GM12878 (cell line): ENCODE data around the gene TBC1D5. TPM values are rescaled to one million over a fixed set of nuclear protein-coding genes. Genes with fewer than 3 reads are reported as not detected.

Experiments used
- ATAC-seq: fragments of 200-7000 bp; cut with Tn5 transposase; 3 replicates; pipeline ENCODE4 v1.9.1; 2020; ENCODE audit warnings: mild to moderate bottlenecking, moderate library complexity
- BruUV-seq: library from RNA; stranded (reverse); fragments of 400-500 nt; replicated peaks from 2 replicates; lab custom pipeline; 2021; lab: Mats Ljungman, UMichigan
- CTCF ChIA-PET: fragments of 300-600 bp; sonication (Branson Sonifier 250); formaldehyde crosslinking; extraction: SDS; loops from one replicate; lab custom pipeline; 2021; ENCODE audit warnings: inconsistent platforms; lab: Yijun Ruan, JAX
- POLR2A ChIA-PET: fragments of 350-600 bp; formaldehyde crosslinking; extraction: SDS; loops from one replicate; lab custom pipeline; 2021; ENCODE audit warnings: inconsistent platforms; lab: Charles Lee
- RAD21 ChIA-PET: fragments of 300-600 bp; sonication (Branson Sonifier 250); formaldehyde crosslinking; loops from one replicate; lab custom pipeline; 2023; ENCODE audit warnings: antibody characterized with exemption; ENCODE audit not compliant: unreplicated experiment; lab: Charles Lee
- SMC1A ChIA-PET: fragments of 300-600 bp; sonication (Branson Sonifier 250); formaldehyde crosslinking; loops from one replicate; lab custom pipeline; 2023; ENCODE audit not compliant: unreplicated experiment, uncharacterized antibody; lab: Charles Lee
- DNase-seq: peaks from one replicate; pipeline ENCODE4 v3.0.0-alpha.2; 2011; ENCODE audit warnings: low read depth, low spot score
- FAIRE-seq: peaks from 3 replicates; lab custom pipeline; 2011; peaks lifted over from hg19 to GRCh38; lab: Jason Lieb, UNC
- H2AFZ ChIP-seq: 2 replicates; pipeline ENCODE4 v1.6.0; 2011; ENCODE audit warnings: low read depth, low read length, control low read depth; ENCODE audit not compliant: control insufficient read depth
- H3K27ac ChIP-seq: 2 replicates; pipeline ENCODE4 v1.5.1; 2011; ENCODE audit warnings: control low read depth; ENCODE audit not compliant: control insufficient read depth, insufficient read depth
- H3K27me3 ChIP-seq, 2 experiments: replicated peaks in 1 of 2; 2 replicates each; pipeline versions ENCODE4 v1.6.0 to v1.6.1; 2011; ENCODE audit warnings: low read length in 1 of 2; ENCODE audit not compliant: control insufficient read depth in 2 of 2, insufficient read depth in 2 of 2
- H3K36me3 ChIP-seq, 2 experiments: 2 replicates each; pipeline ENCODE4 v1.5.1; 2011; ENCODE audit warnings: low read length in 1 of 2; ENCODE audit not compliant: control insufficient read depth in 2 of 2, insufficient read depth in 2 of 2
- H3K4me1 ChIP-seq: 2 replicates; pipeline ENCODE4 v1.6.1; 2011; ENCODE audit warnings: mild to moderate bottlenecking, low read length, moderate library complexity, mixed read lengths; ENCODE audit not compliant: control insufficient read depth, insufficient read depth
- H3K4me2 ChIP-seq: 2 replicates; pipeline ENCODE4 v1.6.0; 2011; ENCODE audit warnings: control low read depth; ENCODE audit not compliant: control insufficient read depth, insufficient read depth
- H3K4me3 ChIP-seq: fragments of 200-600 bp; sonication (generic); 2 replicates; pipeline ENCODE4 v1.5.1; 2016
- H3K79me2 ChIP-seq: 2 replicates; pipeline ENCODE4 v1.6.0; 2011; ENCODE audit warnings: low read length; ENCODE audit not compliant: control insufficient read depth, insufficient read depth
- H3K9ac ChIP-seq: 2 replicates; pipeline ENCODE4 v1.8.0; 2011; ENCODE audit warnings: low read length, control low read depth, mixed read lengths; ENCODE audit not compliant: control insufficient read depth, insufficient read depth
- H3K9me3 ChIP-seq: replicated peaks from 3 replicates; pipeline ENCODE4 v1.5.1; 2011; ENCODE audit warnings: mild to moderate bottlenecking, low read length; ENCODE audit not compliant: control insufficient read depth, insufficient read depth
- H4K20me1 ChIP-seq: 2 replicates; pipeline ENCODE4 v1.6.0; 2011; ENCODE audit not compliant: control insufficient read depth, insufficient read depth
- CREB1 ChIP-seq: IDR thresholded peaks from 2 replicates; pipeline ENCODE4 v1.6.1; 2012; ENCODE audit warnings: low read depth, mild to moderate bottlenecking, inconsistent platforms
- E2F4 ChIP-seq: IDR thresholded peaks from 2 replicates; pipeline ENCODE4 v1.6.1; 2012; ENCODE audit warnings: low read depth, low read length, improper control_type of control experiment
- HCFC1 ChIP-seq: fragments of 150-350 bp; IDR thresholded peaks from 2 replicates; pipeline ENCODE4 v1.6.1; 2014; ENCODE audit warnings: low read length
- IRF4 ChIP-seq: IDR thresholded peaks from 2 replicates; pipeline ENCODE4 v1.6.1; 2011; ENCODE audit warnings: low read depth, low read length
- JUNB ChIP-seq: IDR thresholded peaks from 2 replicates; pipeline ENCODE4 v1.6.1; 2016; ENCODE audit warnings: antibody characterized with exemption, mild to moderate bottlenecking
- MLLT1 ChIP-seq: fragments of 450-650 bp; IDR thresholded peaks from 2 replicates; pipeline ENCODE4 v1.6.1; 2016; ENCODE audit warnings: mild to moderate bottlenecking
- RBBP5 ChIP-seq: fragments of 200-600 bp; sonication (generic); conservative IDR thresholded peaks from 2 replicates; pipeline ENCODE4 v1.6.1; 2016
- SIX5 ChIP-seq: IDR thresholded peaks from 2 replicates; pipeline ENCODE4 v1.6.1; 2011; ENCODE audit warnings: mild to moderate bottlenecking, low read depth, low read length, moderate library complexity; ENCODE audit not compliant: severe bottlenecking
- TCF12 ChIP-seq: IDR thresholded peaks from 2 replicates; pipeline ENCODE4 v1.6.1; 2011; ENCODE audit warnings: low read depth, mild to moderate bottlenecking, low read length
- ZNF217 ChIP-seq: fragments of 450-650 bp; IDR thresholded peaks from 2 replicates; pipeline ENCODE4 v1.6.1; 2017; ENCODE audit warnings: antibody characterized with exemption, mild to moderate bottlenecking
- ZSCAN29 ChIP-seq: fragments of 450-650 bp; IDR thresholded peaks from 2 replicates; pipeline ENCODE4 v1.6.1; 2017; ENCODE audit warnings: mild to moderate bottlenecking, moderate library complexity
- ZZZ3 ChIP-seq: IDR thresholded peaks from 2 replicates; pipeline ENCODE4 v1.6.1; 2011; ENCODE audit warnings: low read depth; ENCODE audit not compliant: control insufficient read depth, insufficient read length
- WGBS: methylation state at CpG from one replicate; pipeline ENCODE4 v1.1.6; 2016; ENCODE audit warnings: low lambda C conversion rate; ENCODE audit not compliant: insufficient replicate concordance, insufficient coverage; ENCODE audit errors: missing lambda C conversion rate; 5-methylcytosine and 5-hydroxymethylcytosine counted together
- in situ Hi-C: fragments of 300-500 bp; cut with MboI; formaldehyde crosslinking; loops from 9 replicates; pipeline ENCODE4 v1.14.3; 2018; ENCODE audit warnings: mixed read lengths
- intact Hi-C: fragments of 100-400 bp; cut with micrococcal nuclease; formaldehyde crosslinking; loops from one replicate; pipeline ENCODE4 v1.14.2; 2022; ENCODE audit not compliant: unreplicated experiment
- polyA plus RNA-seq, 11 experiments: library from polyadenylated mRNA; depleted of rRNA in 4 of 11; unstranded in 6 of 11; stranded (reverse) in 5 of 11; fragments of >200 nt; fragmentation: Nextera tagmentation in 4 of 11; fragmentation: Illumina TruSeq in 1 of 11; extraction: Ambion mirVana in 4 of 11; extraction: Trizol in 1 of 11; gene quantifications; 1 replicate in 1 of 11; 2 replicates in 10 of 11; pipeline versions ENCODE4 v1.2.1 to v1.2.3, GENCODE V29; 2011 to 2016; ENCODE audit warnings: inconsistent platforms in 2 of 11, missing spikeins in 2 of 11, low read depth in 1 of 11
- total RNA-seq, 4 experiments: library from RNA; depleted of rRNA in 3 of 4; stranded (reverse); fragments of >200 nt in 3 of 4; fragmentation: Illumina TruSeq in 1 of 4; extraction: Trizol in 1 of 4; gene quantifications; 2 replicates each; pipeline versions ENCODE4 v1.2.1 to v1.2.3, GENCODE V29; 2013 to 2021

The TBC1D5 gene
- total and polyA plus RNA-seq, 10 of the 15 experiments (the other 5 are each of a cell fraction or from before 2014, with no cell fraction given), result 5.5 to 61.0 (median 43.8) TPM

GRCh38 chr3:17227472-17227871 is 515.0 kb downstream of the TBC1D5 start:
- H3K9me3 ChIP-seq, result no peaks in the 10 kb centered on the region
- H3K27me3 ChIP-seq, result no peaks in the 10 kb centered on the region
- no peak for DNase-seq
- SMC1A ChIA-PET, result interaction anchor here (0.6 to 3.0 kb wide), 15 partner anchors 10 to 628 kb away, joined by 3 to 11 read pairs (median 4); no protein-coding TSS in a partner anchor
- no peak overlapping the region for H3K4me3 ChIP-seq
- H3K79me2 ChIP-seq, result no peaks in the 10 kb centered on the region
- CTCF ChIA-PET, result interaction anchor here (0.6 to 11.2 kb wide), 7 partner anchors 31 to 627 kb away, joined by 3 to 114 read pairs (median 3); no protein-coding TSS in a partner anchor
- TF ChIP-seq CREB1 (no peak), JUNB (no peak), MLLT1 (no peak), ZNF217 (no peak), TCF12 (no peak), E2F4 (no peak), ZZZ3 (no peak), IRF4 (no peak), HCFC1 (no peak), RBBP5 (no peak), SIX5 (no peak), ZSCAN29 (no peak)
- TF ChIP-seq, all 136 proteins: peak for 0
- FAIRE-seq, result no peak
- H3K36me3 ChIP-seq, result no peaks in the 10 kb centered on the region
- no peak overlapping the region for H3K9ac ChIP-seq
- RAD21 ChIA-PET, result interaction anchor here (0.7 to 1.5 kb wide), 4 partner anchors 13 to 399 kb away, joined by 3 to 7 read pairs (median 4); no protein-coding TSS in a partner anchor
- H3K4me2 ChIP-seq, result no peak overlapping the region
- no peak for ATAC-seq
- no peak overlapping the region for H3K27ac ChIP-seq
- no peak overlapping the region for H2AFZ ChIP-seq
- POLR2A ChIA-PET, result interaction anchor here (0.7 kb wide), 1 partner anchor 198 kb away, joined by 5 read pairs; no protein-coding TSS in a partner anchor
- intact Hi-C loops (no loop called here), in situ Hi-C loops (loop anchor here (5.0 kb wide), 1 partner anchor 400 kb away; no protein-coding TSS in a partner anchor)
- no peaks in the 10 kb centered on the region for H4K20me1 ChIP-seq
- H3K4me1 ChIP-seq, result peaks cover 5% of the 10 kb centered on the region; the same call in 1 of the 2 replicates
- BruUV-seq, result no TSS peak
- WGBS, result 89% methylated on average over 2 of the region's 2 CpGs
